Measurements from ENCODE around the gene LMAN2L. TPM values are rescaled to one million over a fixed set of nuclear protein-coding genes. Genes with fewer than 3 reads are reported as not detected.

Gene LMAN2L
- total RNA-seq, 1 experiment from 2014 or later: 17.6 TPM

GRCh38 chr2:96754317-96754716 lies 14.5 kb upstream of the LMAN2L start:
- no peaks in the 10 kb centered on the region for H3K23me2 ChIP-seq (ENCODE audit: insufficient read length, low read depth, low read length, poor library complexity, severe bottlenecking)
- Mint-ChIP-seq H3K27me3 (ENCODE audit: low read depth) (peaks cover 7% of the 10 kb centered on the region), H3K27ac (no peak overlapping the region), H3K9me3 (no peaks in the 10 kb centered on the region), H3K4me1 (peaks cover 4 to 8% of the 10 kb centered on the region in 2 experiments; a peak in 3 of 4 replicates), H3K36me3 (ENCODE audit: insufficient read depth in 1 of 3, low read depth in 3 of 3) (no peaks in the 10 kb centered on the region), H3K4me3 (no peak overlapping the region)
- no peak overlapping the region for H3K4me2 ChIP-seq (ENCODE audit: insufficient read depth, insufficient read length, low read length)
- H2BK12ac ChIP-seq (ENCODE audit: insufficient read length, low read depth, low read length): no peak overlapping the region
- H2BK15ac ChIP-seq (ENCODE audit: low read depth, low read length): no peak overlapping the region
- H3K4me1 ChIP-seq (ENCODE audit: insufficient read depth, low read length): no peaks in the 10 kb centered on the region
- H4K5ac ChIP-seq (ENCODE audit: insufficient read length, low read depth, low read length): no peak overlapping the region
- H3K27ac ChIP-seq (ENCODE audit: insufficient read length, low read depth, low read length): no peak overlapping the region
- no peak overlapping the region for H4K91ac ChIP-seq (ENCODE audit: insufficient read length, low read depth, low read length)
- H2BK120ac ChIP-seq (ENCODE audit: low read depth, low read length, poor library complexity, severe bottlenecking): no peak overlapping the region
- H3K79me1 ChIP-seq (ENCODE audit: insufficient read depth, low read depth, low read length, poor library complexity, severe bottlenecking): no peaks in the 10 kb centered on the region
- H2BK20ac ChIP-seq (ENCODE audit: low read depth, low read length, poor library complexity, severe bottlenecking): no peak overlapping the region
- no peak overlapping the region for H2AFZ ChIP-seq (ENCODE audit: low read length)
- H3K79me2 ChIP-seq (ENCODE audit: insufficient read depth, low read length): no peaks in the 10 kb centered on the region
- H4K20me1 ChIP-seq (ENCODE audit: control insufficient read depth, insufficient read depth, insufficient read length): no peaks in the 10 kb centered on the region
- no peak overlapping the region for H3K56ac ChIP-seq (ENCODE audit: insufficient read length, low read depth, low read length)
- TF ChIP-seq CTCF (conservative IDR thresholded peaks at IDR 0.05): no peak
- H3K9ac ChIP-seq (ENCODE audit: extremely low read depth, insufficient read length, low read length): no peak overlapping the region
- H3K18ac ChIP-seq (ENCODE audit: insufficient read length, low read depth, low read length): no peak overlapping the region
- H3K14ac ChIP-seq (ENCODE audit: insufficient read depth, low read length): no peak overlapping the region
- H3K23ac ChIP-seq (ENCODE audit: insufficient read length, low read depth, low read length): no peak overlapping the region
- no peaks in the 10 kb centered on the region for H3K9me3 ChIP-seq (ENCODE audit: control insufficient read depth, low read depth, low read length)
- DNase-seq: no peak
- no peak overlapping the region for H3T11ph ChIP-seq (ENCODE audit: low read length)
- no peaks in the 10 kb centered on the region for H3K27me3 ChIP-seq (ENCODE audit: insufficient read depth, low read length)
- H4K8ac ChIP-seq (replicated peaks; ENCODE audit: insufficient read length, low read depth, low read length): no peak overlapping the region
- H2BK5ac ChIP-seq (ENCODE audit: insufficient read length, low read length): no peak overlapping the region
- no peak overlapping the region for H2AK5ac ChIP-seq (ENCODE audit: insufficient read length, low read length)
- H3K4ac ChIP-seq (ENCODE audit: low read depth, low read length): no peak overlapping the region

Measured in H9 (cell line).